ENCODE data around the gene CD151. TPM values are rescaled to one million over a fixed set of nuclear protein-coding genes. Genes with fewer than 3 reads are reported as not detected.

CD151 gene
- total RNA-seq, 6 experiments from 2014 or later: 719 to 1,001 (median 755) TPM

DNA sequence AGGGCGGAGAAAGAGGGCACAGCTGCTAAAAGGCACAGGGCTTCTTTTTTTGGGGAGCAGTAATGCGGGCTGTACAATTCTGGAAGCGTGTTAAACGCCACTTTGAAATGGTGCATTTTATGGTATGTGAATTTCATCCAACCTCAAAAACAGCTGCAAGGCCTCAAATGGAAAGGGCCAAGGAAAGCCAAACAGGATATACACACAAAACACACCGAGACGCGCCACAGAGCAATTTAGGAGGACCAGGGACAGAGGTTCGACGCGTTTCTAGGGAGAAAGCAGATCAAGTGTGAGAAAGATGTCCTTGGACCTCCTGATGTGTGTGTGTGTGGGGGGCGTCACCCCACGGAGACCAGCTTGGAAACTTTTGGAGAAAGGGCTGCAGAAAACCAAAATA lies 41.0 kb downstream of the CD151 start:
- Mint-ChIP-seq H3K4me3 (no peak overlapping the region), H3K9me3 (no peaks in the 10 kb centered on the region), H3K27me3 (ENCODE audit: insufficient read depth) (peaks cover 19% of the 10 kb centered on the region), H3K36me3 (ENCODE audit: low read depth) (peaks cover 7% of the 10 kb centered on the region; the same call in 1 of the 2 replicates), H3K4me1 (ENCODE audit: low read depth) (peaks cover 10% of the 10 kb centered on the region), H3K27ac (no peak overlapping the region)
- DNase-seq: no peak
- TF ChIP-seq, protein P1, sequence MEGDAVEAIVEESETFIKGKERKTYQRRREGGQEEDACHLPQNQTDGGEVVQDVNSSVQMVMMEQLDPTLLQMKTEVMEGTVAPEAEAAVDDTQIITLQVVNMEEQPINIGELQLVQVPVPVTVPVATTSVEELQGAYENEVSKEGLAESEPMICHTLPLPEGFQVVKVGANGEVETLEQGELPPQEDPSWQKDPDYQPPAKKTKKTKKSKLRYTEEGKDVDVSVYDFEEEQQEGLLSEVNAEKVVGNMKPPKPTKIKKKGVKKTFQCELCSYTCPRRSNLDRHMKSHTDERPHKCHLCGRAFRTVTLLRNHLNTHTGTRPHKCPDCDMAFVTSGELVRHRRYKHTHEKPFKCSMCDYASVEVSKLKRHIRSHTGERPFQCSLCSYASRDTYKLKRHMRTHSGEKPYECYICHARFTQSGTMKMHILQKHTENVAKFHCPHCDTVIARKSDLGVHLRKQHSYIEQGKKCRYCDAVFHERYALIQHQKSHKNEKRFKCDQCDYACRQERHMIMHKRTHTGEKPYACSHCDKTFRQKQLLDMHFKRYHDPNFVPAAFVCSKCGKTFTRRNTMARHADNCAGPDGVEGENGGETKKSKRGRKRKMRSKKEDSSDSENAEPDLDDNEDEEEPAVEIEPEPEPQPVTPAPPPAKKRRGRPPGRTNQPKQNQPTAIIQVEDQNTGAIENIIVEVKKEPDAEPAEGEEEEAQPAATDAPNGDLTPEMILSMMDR (IDR thresholded peaks at IDR 0.05): no peak

DNA sequence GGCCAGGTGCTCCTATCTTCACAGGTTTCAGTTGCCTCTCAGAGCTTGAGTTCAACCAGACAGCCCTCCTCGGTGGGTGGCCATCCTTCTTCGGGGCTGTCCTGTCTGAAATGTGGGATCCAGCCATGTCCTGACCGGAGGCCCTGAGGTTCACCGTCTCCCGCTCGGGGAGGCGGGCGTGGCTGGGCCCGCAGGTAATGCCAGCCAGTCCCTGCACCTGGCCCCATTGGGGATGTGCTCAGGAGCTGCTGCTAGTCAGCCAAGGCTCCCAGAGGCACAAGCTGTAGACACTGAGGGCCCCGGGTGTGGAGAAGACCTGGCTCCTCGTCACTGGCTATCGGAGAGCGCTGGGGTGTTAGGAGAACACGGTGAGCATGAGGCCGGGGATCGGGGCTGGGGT lies 42.5 kb downstream of the CD151 start:
- Mint-ChIP-seq H3K36me3 (ENCODE audit: low read depth) (peaks cover 7% of the 10 kb centered on the region; the same call in 1 of the 2 replicates), H3K27me3 (ENCODE audit: insufficient read depth) (peaks cover 8% of the 10 kb centered on the region), H3K9me3 (no peaks in the 10 kb centered on the region), H3K4me3 (no peak overlapping the region), H3K4me1 (ENCODE audit: low read depth) (peaks cover 10% of the 10 kb centered on the region), H3K27ac (no peak overlapping the region)
- DNase-seq: no peak
- TF ChIP-seq, protein P1 (IDR thresholded peaks at IDR 0.05): no peak

DNA sequence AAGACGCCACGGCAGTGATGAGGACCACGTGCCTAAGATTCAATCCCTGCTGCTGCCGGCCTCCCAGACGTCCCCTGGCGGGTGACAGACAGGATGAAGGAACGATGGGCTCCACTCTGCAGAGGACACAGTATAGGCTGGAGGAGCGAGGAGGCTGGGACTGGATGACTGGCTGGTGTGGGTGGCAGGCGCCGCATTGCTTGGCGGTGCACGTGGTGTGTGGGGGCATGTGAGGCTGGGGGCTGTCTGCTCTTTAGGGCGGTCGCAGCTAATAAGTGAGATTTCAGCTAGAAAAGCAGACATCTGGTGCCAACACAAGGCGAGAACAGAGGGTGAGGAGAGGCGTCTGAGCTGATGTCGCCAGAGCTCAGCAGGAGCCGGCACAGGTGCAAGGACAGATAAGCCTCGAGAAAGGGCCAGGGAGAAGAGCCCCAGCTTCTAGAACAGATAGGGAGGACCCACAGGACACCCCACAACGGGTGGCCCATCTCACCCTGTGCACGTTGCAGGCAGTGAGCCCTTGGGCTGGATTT lies 43.1 kb downstream of the CD151 start:
- H3K4me3 Mint-ChIP-seq: no peak overlapping the region
- peaks cover 8% of the 10 kb centered on the region for H3K27me3 Mint-ChIP-seq (ENCODE audit: insufficient read depth)
- DNase-seq: no peak
- peaks cover 10% of the 10 kb centered on the region for H3K4me1 Mint-ChIP-seq (ENCODE audit: low read depth)
- H3K36me3 Mint-ChIP-seq (ENCODE audit: low read depth): peaks cover 10% of the 10 kb centered on the region; the same call in 1 of the 2 replicates
- H3K9me3 Mint-ChIP-seq: no peaks in the 10 kb centered on the region
- TF ChIP-seq, protein P1 (IDR thresholded peaks at IDR 0.05): no peak
- H3K27ac Mint-ChIP-seq: no peak overlapping the region; the same call in 1 of the 2 replicates

DNA sequence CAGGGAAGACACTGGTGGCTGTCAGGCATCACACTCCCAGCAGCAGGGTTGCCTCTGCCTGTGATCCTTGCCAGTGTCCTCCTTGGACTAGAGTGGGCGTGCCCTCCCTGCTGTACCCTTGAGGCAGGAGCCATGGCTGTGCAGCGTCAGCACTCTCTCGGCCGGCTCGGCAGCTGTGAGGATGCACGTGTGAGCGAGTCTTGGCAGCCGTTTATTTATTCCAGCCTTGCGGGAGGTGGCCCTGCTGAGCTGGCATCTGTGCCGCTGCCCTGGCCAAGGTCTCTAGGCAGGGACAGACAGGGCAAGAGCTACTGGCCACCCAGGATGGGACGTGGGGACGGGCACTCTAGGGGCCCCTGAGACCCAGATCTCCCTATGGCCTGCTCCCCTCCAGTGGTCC lies 43.8 kb downstream of the CD151 start:
- H3K9me3 Mint-ChIP-seq: no peaks in the 10 kb centered on the region
- peaks cover 13% of the 10 kb centered on the region; the same call in 1 of the 2 replicates for H3K36me3 Mint-ChIP-seq (ENCODE audit: low read depth)
- DNase-seq: no peak
- no peak overlapping the region for H3K27ac Mint-ChIP-seq
- peaks cover 6% of the 10 kb centered on the region for H3K27me3 Mint-ChIP-seq (ENCODE audit: insufficient read depth)
- H3K4me3 Mint-ChIP-seq: no peak overlapping the region
- TF ChIP-seq, protein P1 (IDR thresholded peaks at IDR 0.05): no peak
- peaks cover 10% of the 10 kb centered on the region for H3K4me1 Mint-ChIP-seq (ENCODE audit: low read depth)

DNA sequence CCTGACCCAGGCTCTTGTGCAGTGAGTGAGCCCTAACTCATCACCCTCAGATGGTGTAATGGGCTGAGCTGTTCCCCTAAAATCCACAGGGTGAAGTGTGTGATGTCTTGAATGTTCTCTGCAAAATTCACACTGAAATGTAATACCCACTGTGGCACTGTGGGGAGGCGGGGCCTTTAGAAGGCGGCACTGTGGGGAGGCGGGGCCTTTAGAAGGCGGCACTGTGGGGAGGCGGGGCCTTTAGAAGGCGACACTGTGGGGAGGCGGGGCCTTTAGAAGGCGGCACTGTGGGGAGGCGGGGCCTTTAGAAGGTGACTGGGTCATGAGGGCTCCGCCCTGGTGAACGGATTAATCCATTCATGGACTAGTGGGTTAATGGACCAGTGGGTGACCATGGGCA lies 44.8 kb downstream of the CD151 start:
- H3K27ac Mint-ChIP-seq: no peak overlapping the region
- H3K4me3 Mint-ChIP-seq: no peak overlapping the region
- peaks cover 19% of the 10 kb centered on the region for H3K36me3 Mint-ChIP-seq (ENCODE audit: low read depth)
- H3K27me3 Mint-ChIP-seq (ENCODE audit: insufficient read depth): peaks cover 2% of the 10 kb centered on the region
- no peak for DNase-seq
- H3K4me1 Mint-ChIP-seq (ENCODE audit: low read depth): peaks cover under 1% of the 10 kb centered on the region; the same call in 1 of the 2 replicates
- no peaks in the 10 kb centered on the region for H3K9me3 Mint-ChIP-seq
- TF ChIP-seq, protein P1 (IDR thresholded peaks at IDR 0.05): no peak

Data from HFFc6 (cell line).